Effector memory CD8-positive, alpha-beta T cell (primary cell): ENCODE measurements around the gene CCL8.
"Not testable (repeated sequence)": the region's sequence is repeated elsewhere in the genome, so short reads cannot be mapped to it uniquely, and the experiment has no call there.

Source experiments
- ATAC-seq: fragments of 150-1000 bp; cut with Tn5 transposase; replicated peaks from 2 replicates; pipeline ENCODE4 v1.10.0; 2021; ENCODE audit warnings: mild to moderate bottlenecking, moderate library complexity
- DNase-seq, 3 experiments: peaks; one replicate each; pipeline ENCODE4 v3.0.0; 2021
- H3K27ac Mint-ChIP-seq, 2 donors: one replicate each; pipeline ENCODE4 v1.8.0; 2022; ENCODE audit warnings: mild to moderate bottlenecking in 2 of 2, mixed read lengths in 2 of 2, moderate library complexity in 2 of 2
- H3K27me3 Mint-ChIP-seq, 2 donors: one replicate each; pipeline ENCODE4 v1.8.0; 2022; ENCODE audit warnings: mixed read lengths in 2 of 2
- H3K36me3 Mint-ChIP-seq: one replicate; pipeline ENCODE4 v1.8.0; 2022; ENCODE audit warnings: mild to moderate bottlenecking, moderate library complexity, mixed read lengths; ENCODE audit not compliant: insufficient read depth
- H3K4me1 Mint-ChIP-seq, 2 donors: one replicate each; pipeline ENCODE4 v1.8.0; 2022; ENCODE audit warnings: low read depth in 2 of 2, mixed read lengths in 2 of 2
- H3K4me3 Mint-ChIP-seq, 2 donors: one replicate each; pipeline ENCODE4 v1.8.0; 2022; ENCODE audit warnings: mild to moderate bottlenecking in 2 of 2, mixed read lengths in 2 of 2, moderate library complexity in 2 of 2
- H3K9me3 Mint-ChIP-seq, 2 donors: one replicate each; pipeline ENCODE4 v1.8.0; 2022; ENCODE audit warnings: mixed read lengths in 2 of 2

CCL8 gene

GRCh38 chr17:34302636-34303035, 16.6 kb upstream of the CCL8 start:
- DNase-seq (no peak), ATAC-seq (no peak)
- H3K27me3 Mint-ChIP-seq, result peaks cover 43 to 48% of the 10 kb centered on the region in 2 donors
- H3K27ac Mint-ChIP-seq, result no peak overlapping the region
- H3K36me3 Mint-ChIP-seq, result no peaks in the 10 kb centered on the region
- H3K4me3 Mint-ChIP-seq, result no peak overlapping the region
- no peaks in the 10 kb centered on the region for H3K4me1 Mint-ChIP-seq
- no peaks in the 10 kb centered on the region for H3K9me3 Mint-ChIP-seq

GRCh38 chr17:34303606-34304005, 15.6 kb upstream of the CCL8 start:
- Mint-ChIP-seq H3K9me3 (no peaks in the 10 kb centered on the region), H3K27me3 (peaks cover 36 to 48% of the 10 kb centered on the region in 2 donors), H3K4me1 (no peaks in the 10 kb centered on the region)

DNA sequence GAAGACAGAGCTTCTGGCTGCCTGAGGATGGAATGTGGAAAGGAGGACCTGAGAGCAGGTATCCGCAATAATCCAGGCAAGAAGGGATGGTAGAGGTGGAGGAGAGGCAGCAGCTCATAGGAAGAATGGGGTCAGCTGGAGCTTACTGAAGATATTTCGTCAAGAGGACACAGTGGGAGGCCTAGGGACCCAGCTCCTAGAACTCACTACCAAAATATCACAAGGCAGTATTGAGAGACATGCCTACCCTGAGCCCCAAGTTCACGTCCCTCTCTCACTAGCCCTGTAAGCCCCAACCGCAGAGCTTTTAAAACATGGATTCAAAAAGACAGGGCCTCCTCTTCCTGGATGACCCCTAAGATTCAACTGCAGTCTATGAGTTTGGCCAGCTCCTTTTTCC, 14.2 kb upstream of the CCL8 start:
- H3K27ac Mint-ChIP-seq, result no peak overlapping the region
- H3K4me1 Mint-ChIP-seq, result no peaks in the 10 kb centered on the region
- ATAC-seq (no peak), DNase-seq (no peak)
- no peak overlapping the region for H3K4me3 Mint-ChIP-seq
- peaks cover 30 to 47% of the 10 kb centered on the region in 2 donors for H3K27me3 Mint-ChIP-seq
- no peaks in the 10 kb centered on the region for H3K36me3 Mint-ChIP-seq
- no peaks in the 10 kb centered on the region for H3K9me3 Mint-ChIP-seq

More at GRCh38 chr17:34303606-34304005, 15.6 kb upstream of the CCL8 start:
- Mint-ChIP-seq H3K36me3 (no peaks in the 10 kb centered on the region), H3K27ac (no peak overlapping the region), H3K4me3 (no peak overlapping the region)
- DNase-seq, result no peak
- ATAC-seq, result no peak

- ATAC-seq (no peak), DNase-seq (no peak)
- no peak overlapping the region for H3K4me3 Mint-ChIP-seq
- no peaks in the 10 kb centered on the region for H3K4me1 Mint-ChIP-seq
- H3K27ac Mint-ChIP-seq, result no peak overlapping the region
- H3K36me3 Mint-ChIP-seq, result no peaks in the 10 kb centered on the region
- no peaks in the 10 kb centered on the region for H3K9me3 Mint-ChIP-seq
- H3K27me3 Mint-ChIP-seq, result peaks cover 27 to 46% of the 10 kb centered on the region in 2 donors
Observed at GRCh38 chr17:34305606-34306005, 13.6 kb upstream of the CCL8 start.

DNA sequence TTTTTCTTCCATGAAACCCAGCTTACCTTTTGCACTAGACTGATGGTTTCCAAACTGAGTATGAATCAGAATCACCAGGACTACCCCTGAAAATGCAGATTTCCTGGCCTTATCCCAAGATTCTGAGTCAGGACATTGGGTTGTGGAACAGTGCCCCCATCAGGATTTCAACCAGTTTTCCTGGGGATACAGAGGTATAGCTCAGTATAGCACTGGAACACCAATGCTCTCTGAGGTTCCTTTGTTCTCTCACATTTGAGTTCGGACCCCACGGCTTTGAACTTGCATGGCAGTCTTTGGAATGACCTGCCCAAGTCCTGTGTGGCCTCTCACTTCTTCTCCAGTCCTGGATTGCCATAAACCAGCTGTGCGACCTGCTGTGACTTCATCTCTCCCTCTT, 12.8 kb upstream of the CCL8 start:
- no peaks in the 10 kb centered on the region for H3K9me3 Mint-ChIP-seq
- peaks cover 19 to 41% of the 10 kb centered on the region in 2 donors for H3K27me3 Mint-ChIP-seq
- no peak overlapping the region for H3K27ac Mint-ChIP-seq
- no peak for ATAC-seq
- no peak overlapping the region for H3K4me3 Mint-ChIP-seq
- H3K36me3 Mint-ChIP-seq, result no peaks in the 10 kb centered on the region
- no peaks in the 10 kb centered on the region for H3K4me1 Mint-ChIP-seq
- no peak for DNase-seq

DNA sequence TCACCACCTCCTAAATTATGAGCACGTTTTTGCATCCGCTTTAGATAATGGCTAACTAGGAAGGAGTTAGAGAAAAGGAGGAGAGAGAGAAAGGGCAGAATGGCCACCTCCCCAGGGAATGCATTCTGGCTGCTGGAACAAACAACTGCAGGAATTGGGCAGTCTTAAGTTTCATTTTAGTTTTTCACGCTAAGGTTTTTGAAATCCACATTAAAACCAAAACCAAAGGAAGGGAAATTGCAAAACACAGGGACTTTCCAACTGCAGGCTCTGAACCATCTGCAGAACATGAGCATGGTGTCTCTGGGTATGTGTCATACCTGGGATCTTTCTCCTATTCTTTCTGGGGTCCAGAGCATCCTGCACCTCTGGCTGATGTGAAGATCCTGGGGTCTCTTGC, 12.1 kb upstream of the CCL8 start:
- no peaks in the 10 kb centered on the region for H3K36me3 Mint-ChIP-seq
- no peaks in the 10 kb centered on the region for H3K4me1 Mint-ChIP-seq
- peaks cover 17 to 35% of the 10 kb centered on the region in 2 donors for H3K27me3 Mint-ChIP-seq
- no peak overlapping the region for H3K4me3 Mint-ChIP-seq
- no peak for DNase-seq
- no peak for ATAC-seq
- H3K27ac Mint-ChIP-seq, result no peak overlapping the region
- H3K9me3 Mint-ChIP-seq, result no peaks in the 10 kb centered on the region

- no peak for ATAC-seq
- Mint-ChIP-seq H3K4me3 (no peak overlapping the region), H3K27ac (no peak overlapping the region), H3K36me3 (no peaks in the 10 kb centered on the region), H3K9me3 (no peaks in the 10 kb centered on the region), H3K27me3 (peaks cover 28 to 45% of the 10 kb centered on the region in 2 donors), H3K4me1 (no peaks in the 10 kb centered on the region)
- no peak for DNase-seq
Observed at GRCh38 chr17:34308371-34308770, 10.9 kb upstream of the CCL8 start.

- Mint-ChIP-seq H3K4me3 (no peak overlapping the region), H3K27me3 (peaks cover 49 to 57% of the 10 kb centered on the region in 2 donors), H3K4me1 (no peaks in the 10 kb centered on the region), H3K36me3 (no peaks in the 10 kb centered on the region), H3K9me3 (no peaks in the 10 kb centered on the region), H3K27ac (no peak overlapping the region)
- ATAC-seq (no peak), DNase-seq (no peak)
Observed at GRCh38 chr17:34311291-34311690, 7.9 kb upstream of the CCL8 start.

GRCh38 chr17:34312080-34312479, 7.2 kb upstream of the CCL8 start:
- Mint-ChIP-seq H3K27me3 (peaks cover 57 to 59% of the 10 kb centered on the region in 2 donors), H3K36me3 (no peaks in the 10 kb centered on the region), H3K27ac (no peak overlapping the region), H3K4me3 (no peak overlapping the region), H3K9me3 (no peaks in the 10 kb centered on the region), H3K4me1 (no peaks in the 10 kb centered on the region)
- DNase-seq (no peak), ATAC-seq (no peak)

DNA sequence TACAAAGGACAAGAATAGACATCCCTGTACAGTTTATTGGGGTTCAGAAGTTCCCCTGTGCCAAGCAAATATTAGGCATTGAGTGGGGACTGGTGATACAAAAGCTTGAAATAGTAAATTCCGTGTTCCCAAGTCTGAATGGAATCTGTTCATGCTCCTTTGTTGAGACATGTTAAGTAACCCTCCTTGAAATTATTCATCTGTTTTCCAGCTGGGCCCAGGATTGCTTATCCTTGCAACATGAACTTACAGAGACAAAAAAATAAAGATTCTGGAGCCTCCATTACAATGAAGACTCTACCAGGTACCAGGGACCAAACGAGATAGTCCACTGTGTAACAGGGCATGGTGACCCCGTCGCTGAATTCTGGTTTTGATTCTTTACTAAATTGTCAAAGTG, 6.1 kb upstream of the CCL8 start:
- H3K27ac Mint-ChIP-seq, result no peak overlapping the region
- H3K9me3 Mint-ChIP-seq, result no peaks in the 10 kb centered on the region
- H3K4me3 Mint-ChIP-seq, result no peak overlapping the region
- DNase-seq (no peak), ATAC-seq (no peak)
- no peaks in the 10 kb centered on the region for H3K4me1 Mint-ChIP-seq
- H3K36me3 Mint-ChIP-seq, result no peaks in the 10 kb centered on the region
- H3K27me3 Mint-ChIP-seq, result peaks cover 57 to 62% of the 10 kb centered on the region in 2 donors

- H3K27ac Mint-ChIP-seq, result no peak overlapping the region
- no peak for ATAC-seq
- H3K4me3 Mint-ChIP-seq, result no peak overlapping the region
- no peaks in the 10 kb centered on the region for H3K9me3 Mint-ChIP-seq
- no peaks in the 10 kb centered on the region for H3K4me1 Mint-ChIP-seq
- DNase-seq, result no peak
- H3K36me3 Mint-ChIP-seq, result no peaks in the 10 kb centered on the region
- peaks cover 54 to 60% of the 10 kb centered on the region in 2 donors for H3K27me3 Mint-ChIP-seq
Observed at GRCh38 chr17:34314279-34314678, 5.0 kb upstream of the CCL8 start.

GRCh38 chr17:34318474-34318873, 761 bp upstream of the CCL8 start:
- Mint-ChIP-seq H3K9me3 (no peaks in the 10 kb centered on the region), H3K4me3 (no peak overlapping the region), H3K4me1 (no peaks in the 10 kb centered on the region), H3K27me3 (peaks cover 33 to 38% of the 10 kb centered on the region in 2 donors), H3K36me3 (no peaks in the 10 kb centered on the region), H3K27ac (no peak overlapping the region)
- DNase-seq (no peak), ATAC-seq (no peak)

- Mint-ChIP-seq H3K4me3 (no peak overlapping the region), H3K36me3 (no peaks in the 10 kb centered on the region), H3K27me3 (peaks cover 22 to 33% of the 10 kb centered on the region in 2 donors), H3K9me3 (peaks cover 7 to 10% of the 10 kb centered on the region in 2 donors), H3K4me1 (no peaks in the 10 kb centered on the region), H3K27ac (no peak overlapping the region)
- ATAC-seq, result no peak
- no peak for DNase-seq
Observed at GRCh38 chr17:34321964-34322363, 2.7 kb downstream of the CCL8 start.

DNA sequence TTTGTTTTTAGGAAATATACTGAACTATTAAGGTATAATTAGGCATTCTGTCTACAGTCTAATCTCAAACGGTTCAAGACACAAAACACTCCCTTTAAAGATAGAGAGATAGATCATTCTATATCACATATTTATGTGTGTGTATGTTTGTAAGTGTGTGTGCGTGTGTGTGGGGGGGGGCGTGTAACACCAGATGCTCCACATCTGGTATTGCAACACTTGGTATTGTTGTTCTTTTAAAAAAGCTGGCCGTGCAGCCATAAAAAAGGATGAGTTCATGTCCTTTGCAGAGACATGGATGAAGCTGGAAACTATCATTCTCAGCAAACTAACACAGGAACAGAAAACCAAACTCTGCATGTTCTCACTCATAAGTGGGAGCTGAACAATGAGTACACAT, 8.3 kb downstream of the CCL8 start:
- not testable (repeated sequence) for H3K4me3 Mint-ChIP-seq, ATAC-seq, H3K9me3 Mint-ChIP-seq, H3K36me3 Mint-ChIP-seq, DNase-seq, H3K27ac Mint-ChIP-seq, H3K4me1 Mint-ChIP-seq
- H3K27me3 Mint-ChIP-seq, result peaks cover 42 to 48% of the 10 kb centered on the region in 2 donors

- DNase-seq (no peak), ATAC-seq (no peak)
- peaks cover 54 to 90% of the 10 kb centered on the region in 2 donors for H3K27me3 Mint-ChIP-seq
- H3K36me3 Mint-ChIP-seq, result no peaks in the 10 kb centered on the region
- peaks cover 0 to 3% of the 10 kb centered on the region in 2 donors for H3K9me3 Mint-ChIP-seq
- no peak overlapping the region for H3K4me3 Mint-ChIP-seq
- H3K4me1 Mint-ChIP-seq, result no peaks in the 10 kb centered on the region
- no peak overlapping the region for H3K27ac Mint-ChIP-seq
Observed at GRCh38 chr17:34337701-34338100, 18.5 kb downstream of the CCL8 start.
